22Rv1 (cell line): ENCODE results near the gene NOL11.
A peak's percentile ranks its signal among the peaks of the same experiment; 100 is the strongest.
"Not testable (repeated sequence)": the region's sequence is repeated elsewhere in the genome, so short reads cannot be mapped to it uniquely, and the experiment has no call there.

Experiments used
- H3K27ac ChIP-seq: fragments of 450-650 bp; 2 replicates; pipeline ENCODE4 v1.5.1; 2017
- ZFX ChIP-seq: fragments of 450-650 bp; IDR thresholded peaks from 2 replicates; pipeline ENCODE4 v1.6.1; 2017; ENCODE audit warnings: antibody characterized with exemption, borderline replicate concordance
- TF ChIP-seq, protein P1 (sequence below): fragments of 450-650 bp; IDR thresholded peaks from 2 replicates; pipeline ENCODE4 v1.5.1; 2017; ENCODE audit warnings: mild to moderate bottlenecking

Gene NOL11

DNA sequence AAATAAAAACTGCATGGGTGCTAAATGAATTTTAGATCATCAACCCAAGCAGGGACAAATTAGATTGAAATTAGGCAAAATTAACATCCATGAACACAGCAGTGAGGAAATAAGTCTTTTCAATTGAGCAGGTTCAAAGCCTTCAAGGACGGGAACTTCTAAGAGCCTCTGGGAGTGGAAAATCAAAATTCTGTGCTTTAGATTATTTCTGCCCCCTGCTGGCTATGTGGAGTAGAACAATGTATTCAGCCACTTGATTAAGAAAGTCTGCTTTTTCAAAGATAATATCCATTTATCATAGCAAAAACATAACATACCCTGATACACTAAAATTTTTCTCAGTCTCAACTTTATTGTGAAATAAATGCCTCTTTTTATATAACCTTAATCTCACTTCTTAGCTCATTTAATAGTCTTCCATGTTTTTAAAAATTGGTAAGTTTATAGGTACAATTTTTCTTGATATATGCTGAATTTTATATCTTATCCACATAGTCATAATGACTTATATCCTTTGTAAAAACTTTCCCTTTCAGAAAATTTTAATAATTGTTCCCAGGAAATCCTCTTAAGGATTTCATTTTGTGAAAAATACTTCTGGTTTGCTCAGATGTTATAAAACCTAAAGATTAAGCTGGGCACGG lies 28.1 kb upstream of the NOL11 start:
- H3K27ac ChIP-seq = no peak overlapping the region
- TF ChIP-seq, protein P1, sequence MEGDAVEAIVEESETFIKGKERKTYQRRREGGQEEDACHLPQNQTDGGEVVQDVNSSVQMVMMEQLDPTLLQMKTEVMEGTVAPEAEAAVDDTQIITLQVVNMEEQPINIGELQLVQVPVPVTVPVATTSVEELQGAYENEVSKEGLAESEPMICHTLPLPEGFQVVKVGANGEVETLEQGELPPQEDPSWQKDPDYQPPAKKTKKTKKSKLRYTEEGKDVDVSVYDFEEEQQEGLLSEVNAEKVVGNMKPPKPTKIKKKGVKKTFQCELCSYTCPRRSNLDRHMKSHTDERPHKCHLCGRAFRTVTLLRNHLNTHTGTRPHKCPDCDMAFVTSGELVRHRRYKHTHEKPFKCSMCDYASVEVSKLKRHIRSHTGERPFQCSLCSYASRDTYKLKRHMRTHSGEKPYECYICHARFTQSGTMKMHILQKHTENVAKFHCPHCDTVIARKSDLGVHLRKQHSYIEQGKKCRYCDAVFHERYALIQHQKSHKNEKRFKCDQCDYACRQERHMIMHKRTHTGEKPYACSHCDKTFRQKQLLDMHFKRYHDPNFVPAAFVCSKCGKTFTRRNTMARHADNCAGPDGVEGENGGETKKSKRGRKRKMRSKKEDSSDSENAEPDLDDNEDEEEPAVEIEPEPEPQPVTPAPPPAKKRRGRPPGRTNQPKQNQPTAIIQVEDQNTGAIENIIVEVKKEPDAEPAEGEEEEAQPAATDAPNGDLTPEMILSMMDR = peak; percentile 87
- TF ChIP-seq ZFX = no peak

DNA sequence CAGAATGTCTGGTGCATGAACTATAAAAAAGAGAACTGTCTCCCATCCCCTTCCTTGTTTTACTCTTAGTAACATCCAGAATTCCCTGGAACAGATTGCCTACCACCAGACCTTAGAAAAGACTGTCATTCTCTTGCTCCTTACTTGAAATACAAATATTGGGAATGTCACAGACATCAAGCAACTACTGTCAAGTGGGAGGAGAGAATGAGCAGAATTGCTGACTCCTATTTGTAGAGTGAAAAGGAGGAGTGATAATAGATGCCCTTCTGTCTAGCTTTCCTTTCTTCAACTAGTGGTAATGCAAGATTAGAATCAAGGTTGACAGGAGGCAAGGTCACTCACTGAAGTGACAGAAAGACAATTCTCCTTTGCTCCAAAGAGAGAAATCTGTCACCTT lies 23.9 kb upstream of the NOL11 start:
- no peak for TF ChIP-seq ZFX
- TF ChIP-seq, protein P1 = no peak
- no peak overlapping the region for H3K27ac ChIP-seq

DNA sequence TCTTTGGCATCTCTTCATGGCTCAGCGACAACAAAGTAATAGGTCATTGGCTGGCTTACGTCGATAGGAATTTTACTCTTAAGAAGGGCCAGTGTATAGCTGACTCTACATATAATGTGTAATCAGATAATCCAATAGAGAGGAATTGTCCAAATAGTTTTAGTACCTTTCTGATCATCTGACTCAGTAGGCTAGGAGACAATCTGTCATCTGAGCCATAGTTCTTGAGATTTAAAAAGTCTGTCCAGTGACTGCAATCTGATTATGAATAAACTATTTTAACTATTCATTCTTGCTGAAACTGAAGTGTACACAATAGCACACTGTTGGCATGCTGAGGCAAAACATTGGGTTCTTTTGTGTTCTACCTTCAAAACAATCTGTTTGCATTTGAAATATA lies 21.4 kb upstream of the NOL11 start:
- no peak for TF ChIP-seq ZFX
- TF ChIP-seq, protein P1 = no peak
- H3K27ac ChIP-seq = no peak overlapping the region

DNA sequence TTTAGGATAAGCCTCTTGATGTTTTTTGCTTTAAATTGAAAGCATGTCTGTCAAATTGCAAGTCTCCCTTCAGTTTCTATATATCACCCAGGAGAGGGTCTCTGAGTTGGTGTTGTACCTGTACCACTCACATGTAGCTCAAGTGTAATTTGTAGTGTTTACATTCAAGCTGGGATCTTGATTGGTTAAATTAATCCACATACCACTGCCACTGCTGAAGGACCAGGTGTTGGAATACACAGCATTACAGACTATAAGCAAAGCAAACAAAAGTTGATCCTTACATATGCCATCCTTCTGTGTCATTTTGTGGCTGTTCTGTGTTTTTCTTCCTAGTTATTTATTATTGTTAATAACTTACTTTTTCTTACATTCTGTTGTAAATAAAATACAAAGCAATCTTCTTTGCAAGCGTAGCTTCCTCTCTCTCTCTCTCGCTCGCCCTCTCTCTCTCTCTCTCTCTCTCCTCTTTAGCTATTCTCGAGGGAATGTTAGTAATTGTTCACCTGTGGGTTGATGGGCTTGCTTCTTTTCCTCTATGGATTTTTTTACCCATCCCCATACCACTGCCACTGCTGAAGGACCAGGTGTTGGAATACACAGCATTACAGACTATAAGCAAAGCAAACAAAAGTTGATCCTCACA lies 20.8 kb upstream of the NOL11 start:
- TF ChIP-seq, protein P1 = no peak
- no peak for TF ChIP-seq ZFX
- no peak overlapping the region for H3K27ac ChIP-seq

DNA sequence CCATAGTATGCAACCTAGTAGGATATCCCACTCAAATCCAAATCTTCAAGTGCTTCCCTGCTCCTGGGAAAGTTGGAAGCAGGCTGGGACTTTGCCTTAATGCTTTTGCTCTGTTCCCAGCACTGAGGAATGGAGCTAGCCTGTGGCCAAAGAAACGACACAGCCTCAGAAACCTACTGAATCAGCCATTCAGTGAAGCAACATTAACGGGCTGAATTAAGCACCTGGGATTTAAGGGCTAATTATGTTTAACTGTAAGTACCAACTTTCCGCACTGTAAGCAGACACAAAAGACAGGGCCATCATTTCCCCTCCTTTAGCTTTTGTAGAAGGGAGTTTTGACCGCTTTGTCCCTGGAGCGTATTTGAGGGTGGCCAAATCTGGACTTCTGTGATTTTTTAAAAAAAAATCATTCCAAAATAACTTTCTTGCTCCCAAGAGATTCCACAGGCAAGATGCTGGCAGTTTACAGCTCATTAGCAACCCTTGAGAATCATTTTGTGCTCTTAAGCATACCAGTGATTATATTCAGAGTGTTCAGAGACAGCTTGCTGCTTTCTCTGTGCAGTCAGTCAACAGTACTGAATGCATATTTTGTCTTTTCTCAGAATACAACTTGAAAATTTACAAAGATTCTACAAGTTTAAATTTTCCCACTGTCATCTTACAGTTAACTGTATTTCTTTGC lies 17.6 kb upstream of the NOL11 start:
- TF ChIP-seq, protein P1 = no peak
- no peak overlapping the region for H3K27ac ChIP-seq

DNA sequence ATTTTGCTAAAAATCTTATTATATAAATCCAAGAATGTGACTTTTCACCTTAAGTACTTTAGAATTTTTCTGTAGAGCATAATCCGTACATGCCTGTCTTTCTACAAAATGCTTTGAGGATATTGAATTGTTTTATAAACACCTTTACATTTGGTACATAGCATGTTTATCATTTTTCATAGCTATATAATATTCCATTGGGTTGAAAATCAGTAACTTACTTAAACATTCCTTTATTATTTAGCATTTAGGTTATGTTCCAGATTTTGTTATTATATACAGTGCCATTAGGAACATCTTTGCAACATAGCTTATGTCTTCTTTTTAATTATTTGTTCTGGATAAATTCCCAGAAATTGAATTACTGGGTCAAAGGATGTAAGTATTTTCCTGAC lies 17.0 kb upstream of the NOL11 start:
- H3K27ac ChIP-seq = no peak overlapping the region
- TF ChIP-seq, protein P1 = no peak
- TF ChIP-seq ZFX = no peak

DNA sequence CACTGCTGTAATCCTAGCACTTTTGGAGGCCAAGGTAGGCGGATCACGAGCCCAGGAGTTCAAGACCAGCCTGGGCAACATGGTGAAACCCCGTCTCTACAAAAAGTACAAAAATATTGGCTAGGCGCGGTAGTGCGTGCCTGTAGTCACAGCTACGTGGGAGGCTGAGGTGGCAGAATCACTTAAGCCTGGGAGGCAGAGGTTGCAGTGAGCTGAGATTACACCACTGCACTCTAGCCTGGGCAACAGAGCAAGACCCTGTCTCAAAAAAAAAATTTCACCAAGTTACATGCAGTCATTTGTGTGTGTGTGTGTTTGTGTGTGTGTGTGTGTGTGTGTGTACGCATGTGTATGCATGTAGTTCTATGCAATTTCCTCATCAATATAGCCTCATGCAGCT lies 14.9 kb upstream of the NOL11 start:
- H3K27ac ChIP-seq = not testable (repeated sequence)
